Spleen (tissue), 11 donors: ENCODE data around the gene ZSWIM8. TPM values are rescaled to one million over a fixed set of nuclear protein-coding genes. Genes with fewer than 3 reads are reported as not detected.

Source experiments
- DNase-seq: peaks from one replicate; pipeline ENCODE4 v3.0.0-alpha.2; 2020
- H3K27ac ChIP-seq, 8 donors: fragments of 200-600 bp; sonication (generic) in 7 of 8; 1 replicate in 4 of 8; 2 replicates in 4 of 8; pipeline versions ENCODE4 v1.5.0 to v1.8.0; 2016 to 2021; ENCODE audit warnings: inconsistent platforms in 4 of 8, mild to moderate bottlenecking in 4 of 8, moderate library complexity in 1 of 8
- H3K27me3 ChIP-seq, 7 donors: fragments of 200-600 bp; sonication (generic) in 6 of 7; replicated peaks in 1 of 7; 1 replicate in 4 of 7; 2 replicates in 3 of 7; pipeline versions ENCODE4 v1.5.0 to v1.8.0; 2016 to 2021; ENCODE audit warnings: inconsistent platforms in 3 of 7, mild to moderate bottlenecking in 1 of 7
- H3K36me3 ChIP-seq, 6 donors: fragments of 200-600 bp; sonication (generic) in 5 of 6; 1 replicate in 4 of 6; 2 replicates in 2 of 6; pipeline versions ENCODE4 v1.5.0 to v1.8.0; 2016 to 2021; ENCODE audit warnings: inconsistent platforms in 2 of 6
- H3K4me1 ChIP-seq, 6 donors: fragments of 200-600 bp; sonication (generic) in 5 of 6; 1 replicate in 3 of 6; 2 replicates in 3 of 6; pipeline versions ENCODE4 v1.5.0 to v1.8.0; 2016 to 2021; ENCODE audit warnings: inconsistent platforms in 3 of 6
- H3K4me3 ChIP-seq, 8 donors: fragments of 200-600 bp; sonication (generic) in 7 of 8; 1 replicate in 4 of 8; 2 replicates in 4 of 8; pipeline versions ENCODE4 v1.5.0 to v1.8.0; 2016 to 2021; ENCODE audit warnings: inconsistent platforms in 4 of 8, mild to moderate bottlenecking in 4 of 8, moderate library complexity in 2 of 8
- H3K9me3 ChIP-seq, 8 donors: fragments of 200-600 bp; sonication (generic) in 7 of 8; 1 replicate in 4 of 8; 2 replicates in 4 of 8; pipeline versions ENCODE4 v1.5.0 to v1.8.0; 2016 to 2021; ENCODE audit warnings: inconsistent platforms in 4 of 8
- CTCF ChIP-seq, 11 experiments: fragments of 200-600 bp in 7 of 11; fragments of 450-650 bp in 4 of 11; sonication (generic) in 4 of 11; IDR thresholded peaks in 8 of 11; conservative IDR thresholded peaks in 3 of 11; 1 replicate in 7 of 11; 2 replicates in 4 of 11; pipeline versions ENCODE4 v1.4.0 to v1.8.0; 2016 to 2021; ENCODE audit warnings: antibody characterized with exemption in 11 of 11, inconsistent platforms in 4 of 11, mild to moderate bottlenecking in 1 of 11
- POLR2A ChIP-seq, 3 donors: fragments of 450-650 bp; IDR thresholded peaks; one replicate each; pipeline ENCODE4 v1.5.1; 2017; ENCODE audit warnings: antibody characterized with exemption in 3 of 3, mild to moderate bottlenecking in 1 of 3
- POLR2AphosphoS5 ChIP-seq, 3 donors: sonication (generic); formaldehyde crosslinking; IDR thresholded peaks; one replicate each; pipeline ENCODE4 v1.5.1; 2017; ENCODE audit warnings: antibody characterized with exemption in 3 of 3
- WGBS, 5 donors: extraction: QIAGEN DNeasy Blood & Tissue Kit in 3 of 5; methylation state at CpG; one replicate each; pipeline versions ENCODE4 v1.1.5 to v1.1.7; 2013 to 2018; 5-methylcytosine and 5-hydroxymethylcytosine counted together
- intact Hi-C: fragments of 100-400 bp; cut with DNase I; formaldehyde crosslinking; loops from one replicate; pipeline ENCODE4 v1.15.0; 2023; ENCODE audit warnings: low total_unique reads
- polyA plus RNA-seq, 3 donors: library from polyadenylated mRNA; stranded (reverse); fragments of 200-250 nt; gene quantifications; one replicate each; pipeline ENCODE4 v1.2.1, GENCODE V29; 2013
- total RNA-seq, 7 donors: library from RNA; depleted of rRNA in 3 of 7; stranded (reverse); fragments of >200 nt in 3 of 7; fragmentation: NEBNext Ultra II Directional in 4 of 7; extraction: Animal tissue kit (Norgen Biotek cat#: 25700) in 4 of 7; gene quantifications; one replicate each; pipeline versions ENCODE4 v1.1.0 to v1.2.1, GENCODE V29; 2016 to 2021
- donor health status: healthy with polysubstance abuse.
- donor health status: DM: no; HTN: no; CAD: no; lungs with moderate emphysema.
- donor health status: DM: no; HTN: no; CAD: no.
- donor health status: Bipolar disorder and iron deficiency.
- donor health status: healthy.
- donor health status: DM: no; HTN: no; CAD: no.
- donor health status: DM: yes; HTN: yes; CAD: no.

ZSWIM8 gene
- total and polyA plus RNA-seq, 10 donors = 51.5 to 141 (median 119) TPM

DNA sequence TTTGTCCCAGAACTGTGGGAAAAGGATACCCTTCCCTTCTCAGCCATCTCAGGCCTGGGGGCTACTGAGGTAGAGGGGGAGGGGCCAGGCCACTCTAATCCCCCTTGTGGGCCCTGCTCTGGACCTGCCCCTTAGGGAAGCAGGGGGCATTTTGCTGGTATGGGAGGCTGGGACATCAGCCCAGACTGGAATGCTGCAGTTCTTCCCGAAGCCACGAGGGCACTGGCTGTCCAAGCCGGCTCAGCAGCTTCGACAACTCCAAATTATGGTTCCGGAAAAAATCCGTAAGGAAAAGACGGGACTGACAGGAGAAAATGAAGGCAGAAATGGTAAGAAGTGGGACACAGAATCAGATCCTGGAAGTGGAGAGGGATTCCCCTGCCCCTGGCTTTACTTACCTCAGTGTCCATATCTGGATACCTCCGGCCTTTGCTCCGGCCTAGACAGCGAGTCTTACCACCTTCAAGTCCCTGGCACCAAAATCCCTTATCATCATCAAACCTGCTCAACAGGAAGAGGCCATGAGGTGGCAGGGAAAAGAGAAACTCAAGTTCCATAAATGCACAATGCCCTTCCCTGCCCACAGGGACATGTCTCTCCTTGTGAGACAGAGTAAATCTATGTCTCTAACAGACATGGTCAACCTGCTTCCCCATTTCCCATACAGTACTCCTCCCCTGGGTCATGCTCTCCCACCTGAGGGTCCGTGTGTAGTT lies 17.0 kb downstream of the ZSWIM8 start:
- H3K4me1 ChIP-seq = peaks cover 7 to 53% (median 26%) of the 10 kb centered on the region in 6 donors
- H3K9me3 ChIP-seq = no peaks in the 10 kb centered on the region
- peaks cover 0 to 100% (median 99%) of the 10 kb centered on the region in 6 donors for H3K36me3 ChIP-seq
- H3K4me3 ChIP-seq = no peak overlapping the region
- TF ChIP-seq POLR2AphosphoS5 (IDR thresholded peaks at IDR 0.05) (peak; percentile 35 to 47 (median 38)), CTCF (IDR thresholded peaks at IDR 0.05 in 8 of 11, conservative IDR thresholded peaks at IDR 0.05 in 3 of 11) (no peak), POLR2A (IDR thresholded peaks at IDR 0.05) (no peak)
- intact Hi-C loops = no loop called here
- whole genome bisulfite sequencing, 5 donors = 84 to 90% (median 89%) methylated on average over 11 of the region's 11 CpGs
- no peaks in the 10 kb centered on the region for H3K27me3 ChIP-seq
- H3K27ac ChIP-seq = peak overlapping the region in 2 of 8 donors; percentile 8 to 59
- no peak for DNase-seq

GRCh38 chr10:73803680-73804286 lies 18.4 kb downstream of the ZSWIM8 start:
- H3K27ac ChIP-seq = peak overlapping the region in 6 of 8 donors; percentile 36 to 59 (median 42)
- peaks cover 0 to 100% (median 98%) of the 10 kb centered on the region in 6 donors for H3K36me3 ChIP-seq
- TF ChIP-seq POLR2A (IDR thresholded peaks at IDR 0.05) = no peak
- peak in 1 of 3 donors; percentile 23 for TF ChIP-seq POLR2AphosphoS5 (IDR thresholded peaks at IDR 0.05)
- TF ChIP-seq CTCF (IDR thresholded peaks at IDR 0.05 in 8 of 11, conservative IDR thresholded peaks at IDR 0.05 in 3 of 11) = no peak
- H3K27me3 ChIP-seq = no peaks in the 10 kb centered on the region
- DNase-seq = no peak
- no peak overlapping the region for H3K4me3 ChIP-seq
- peaks cover 7 to 67% (median 36%) of the 10 kb centered on the region in 6 donors for H3K4me1 ChIP-seq
- intact Hi-C loops = no loop called here
- H3K9me3 ChIP-seq = no peaks in the 10 kb centered on the region

- 91 to 95% (median 94%) methylated on average over 14 of the region's 14 CpGs for WGBS, 5 donors
- intact Hi-C loops = no loop called here
- peaks cover 18 to 87% (median 58%) of the 10 kb centered on the region in 6 donors for H3K4me1 ChIP-seq
- no peak for DNase-seq
- TF ChIP-seq POLR2AphosphoS5 (IDR thresholded peaks at IDR 0.05) (no peak), POLR2A (IDR thresholded peaks at IDR 0.05) (no peak), CTCF (IDR thresholded peaks at IDR 0.05 in 8 of 11, conservative IDR thresholded peaks at IDR 0.05 in 3 of 11) (no peak)
- peak overlapping the region in 1 of 8 donors; percentile 26 for H3K4me3 ChIP-seq
- H3K27me3 ChIP-seq = no peaks in the 10 kb centered on the region
- no peaks in the 10 kb centered on the region for H3K9me3 ChIP-seq
- peaks cover 0 to 87% (median 74%) of the 10 kb centered on the region in 6 donors for H3K36me3 ChIP-seq
- H3K27ac ChIP-seq = peak overlapping the region in 2 of 8 donors; percentile 11 to 13
Observed at GRCh38 chr10:73806176-73806950, 21.0 kb downstream of the ZSWIM8 start.
